Measurements from ENCODE around the gene OTUD7B.
A peak's percentile ranks its signal among the peaks of the same experiment; 100 is the strongest.

The OTUD7B gene

GRCh38 chr1:149915429-149916192 is 94.9 kb downstream of the OTUD7B start:
- Histone ChIP-seq H3K4me1 (ENCODE audit: control insufficient read depth, insufficient read depth, low read depth, low read length) (peaks cover 18% of the 10 kb centered on the region), H2BK12ac (ENCODE audit: low read length in 2 of 2) (no peak overlapping the region), H3K27me3 (ENCODE audit: control insufficient read depth in 1 of 2, insufficient read depth in 1 of 2, low read length in 2 of 2) (no peaks in the 10 kb centered on the region), H2BK5ac (ENCODE audit: low read depth, low read length, poor library complexity, severe bottlenecking) (no peak overlapping the region), H3K36me3 (ENCODE audit: control insufficient read depth in 1 of 2, insufficient read depth in 2 of 2, low read depth in 1 of 2, low read length in 2 of 2) (peaks cover 5 to 19% of the 10 kb centered on the region in 2 experiments), H2AK5ac (ENCODE audit: low read length, severe bottlenecking) (no peak overlapping the region), H3K14ac (ENCODE audit: low read length in 2 of 2) (no peak overlapping the region), H3K23ac (ENCODE audit: low read length in 2 of 2) (no peak overlapping the region), H3K4me3 (ENCODE audit: insufficient read depth in 1 of 2, low read depth in 1 of 2, low read length in 2 of 2) (peak overlapping the region in 1 of 2 experiments; percentile 85), H3K4ac (ENCODE audit: low read depth in 1 of 2, low read length in 2 of 2) (no peak overlapping the region), H3K9ac (ENCODE audit: low read length) (no peak overlapping the region), H3K79me1 (replicated peaks; ENCODE audit: low read length, poor library complexity, severe bottlenecking) (peaks cover 12% of the 10 kb centered on the region), H4K8ac (ENCODE audit: low read length) (peak overlapping the region; percentile 56), H4K91ac (ENCODE audit: low read length) (no peak overlapping the region), H2AFZ (ENCODE audit: low read depth, low read length) (no peak overlapping the region), H3K4me2 (ENCODE audit: low read length, poor library complexity, severe bottlenecking) (no peak overlapping the region), H2BK120ac (ENCODE audit: low read depth, low read length) (no peak overlapping the region), H3K27ac (ENCODE audit: low read length, poor library complexity, severe bottlenecking) (no peak overlapping the region), H3K18ac (ENCODE audit: low read depth in 1 of 2, low read length in 2 of 2) (peak overlapping the region in 1 of 2 experiments; percentile 16), H3K9me3 (ENCODE audit: control insufficient read depth, low read length) (no peaks in the 10 kb centered on the region), H2BK15ac (ENCODE audit: low read depth, poor library complexity, severe bottlenecking) (peak overlapping the region; percentile 8)
- WGBS: 80% methylated on average over 8 of the region's 11 CpGs
- DNase-seq: no peak

GRCh38 chr1:149914545-149914944 is 96.0 kb downstream of the OTUD7B start:
- Histone ChIP-seq H3K79me1 (replicated peaks; ENCODE audit: low read length, poor library complexity, severe bottlenecking) (peaks cover 12% of the 10 kb centered on the region), H4K91ac (ENCODE audit: low read length) (no peak overlapping the region), H3K4me1 (ENCODE audit: control insufficient read depth, insufficient read depth, low read depth, low read length) (peaks cover 18% of the 10 kb centered on the region), H2AK5ac (ENCODE audit: low read length, severe bottlenecking) (no peak overlapping the region), H3K27ac (ENCODE audit: low read length, poor library complexity, severe bottlenecking) (no peak overlapping the region), H3K27me3 (ENCODE audit: control insufficient read depth in 1 of 2, insufficient read depth in 1 of 2, low read length in 2 of 2) (no peaks in the 10 kb centered on the region), H2BK5ac (ENCODE audit: low read depth, low read length, poor library complexity, severe bottlenecking) (no peak overlapping the region), H4K8ac (ENCODE audit: low read length) (no peak overlapping the region), H2BK15ac (ENCODE audit: low read depth, poor library complexity, severe bottlenecking) (no peak overlapping the region), H3K4me2 (ENCODE audit: low read length, poor library complexity, severe bottlenecking) (no peak overlapping the region), H2AFZ (ENCODE audit: low read depth, low read length) (no peak overlapping the region), H3K23ac (ENCODE audit: low read length in 2 of 2) (no peak overlapping the region), H3K9me3 (ENCODE audit: control insufficient read depth, low read length) (no peaks in the 10 kb centered on the region), H3K36me3 (ENCODE audit: control insufficient read depth in 1 of 2, insufficient read depth in 2 of 2, low read depth in 1 of 2, low read length in 2 of 2) (peaks cover 5 to 26% of the 10 kb centered on the region in 2 experiments), H3K4me3 (ENCODE audit: insufficient read depth in 1 of 2, low read depth in 1 of 2, low read length in 2 of 2) (no peak overlapping the region), H3K4ac (ENCODE audit: low read depth in 1 of 2, low read length in 2 of 2) (no peak overlapping the region), H3K18ac (ENCODE audit: low read depth in 1 of 2, low read length in 2 of 2) (no peak overlapping the region), H3K9ac (ENCODE audit: low read length) (no peak overlapping the region), H2BK12ac (ENCODE audit: low read length in 2 of 2) (no peak overlapping the region), H3K14ac (ENCODE audit: low read length in 2 of 2) (no peak overlapping the region), H2BK120ac (ENCODE audit: low read depth, low read length) (no peak overlapping the region)
- WGBS: no CpG with 5 or more reads among the region's 1 CpG
- no peak for DNase-seq

GRCh38 chr1:149906570-149907075 is 103.9 kb downstream of the OTUD7B start:
- no peaks in the 10 kb centered on the region for H3K9me3 ChIP-seq (ENCODE audit: control insufficient read depth, low read length)
- H3K27ac ChIP-seq (ENCODE audit: low read length, poor library complexity, severe bottlenecking): no peak overlapping the region
- no peak overlapping the region for H3K9ac ChIP-seq (ENCODE audit: low read length)
- H2AFZ ChIP-seq (ENCODE audit: low read depth, low read length): no peak overlapping the region
- no peaks in the 10 kb centered on the region for H3K27me3 ChIP-seq (ENCODE audit: control insufficient read depth in 1 of 2, insufficient read depth in 1 of 2, low read length in 2 of 2)
- peaks cover 20 to 36% of the 10 kb centered on the region in 2 experiments for H3K36me3 ChIP-seq (ENCODE audit: control insufficient read depth in 1 of 2, insufficient read depth in 2 of 2, low read depth in 1 of 2, low read length in 2 of 2)
- H3K79me1 ChIP-seq (replicated peaks; ENCODE audit: low read length, poor library complexity, severe bottlenecking): no peaks in the 10 kb centered on the region
- no peak overlapping the region for H3K14ac ChIP-seq (ENCODE audit: low read length in 2 of 2)
- H4K8ac ChIP-seq (ENCODE audit: low read length): no peak overlapping the region
- H3K23ac ChIP-seq (ENCODE audit: low read length in 2 of 2): no peak overlapping the region
- no peak overlapping the region for H3K18ac ChIP-seq (ENCODE audit: low read depth in 1 of 2, low read length in 2 of 2)
- no peak overlapping the region for H3K4me2 ChIP-seq (ENCODE audit: low read length, poor library complexity, severe bottlenecking)
- 91% methylated on average over 9 of the region's 10 CpGs for WGBS
- H2BK5ac ChIP-seq (ENCODE audit: low read depth, low read length, poor library complexity, severe bottlenecking): no peak overlapping the region
- H3K4ac ChIP-seq (ENCODE audit: low read depth in 1 of 2, low read length in 2 of 2): no peak overlapping the region
- no peak overlapping the region for H2BK15ac ChIP-seq (ENCODE audit: low read depth, poor library complexity, severe bottlenecking)
- no peaks in the 10 kb centered on the region for H3K4me1 ChIP-seq (ENCODE audit: control insufficient read depth, insufficient read depth, low read depth, low read length)
- no peak overlapping the region for H2AK5ac ChIP-seq (ENCODE audit: low read length, severe bottlenecking)
- H3K4me3 ChIP-seq (ENCODE audit: insufficient read depth in 1 of 2, low read depth in 1 of 2, low read length in 2 of 2): no peak overlapping the region
- H2BK12ac ChIP-seq (ENCODE audit: low read length in 2 of 2): peak overlapping the region in 1 of 2 experiments; percentile 15
- no peak overlapping the region for H4K91ac ChIP-seq (ENCODE audit: low read length)
- H2BK120ac ChIP-seq (ENCODE audit: low read depth, low read length): no peak overlapping the region
- no peak for DNase-seq

GRCh38 chr1:149903836-149904491 is 106.6 kb downstream of the OTUD7B start:
- H3K23ac ChIP-seq (ENCODE audit: low read length in 2 of 2): no peak overlapping the region
- H2BK12ac ChIP-seq (ENCODE audit: low read length in 2 of 2): no peak overlapping the region
- H2BK5ac ChIP-seq (ENCODE audit: low read depth, low read length, poor library complexity, severe bottlenecking): no peak overlapping the region
- WGBS: 54% methylated on average over 2 of the region's 5 CpGs
- H3K36me3 ChIP-seq (ENCODE audit: control insufficient read depth in 1 of 2, insufficient read depth in 2 of 2, low read depth in 1 of 2, low read length in 2 of 2): peaks cover 12 to 20% of the 10 kb centered on the region in 2 experiments
- DNase-seq: no peak
- H2AFZ ChIP-seq (ENCODE audit: low read depth, low read length): no peak overlapping the region
- no peak overlapping the region for H2AK5ac ChIP-seq (ENCODE audit: low read length, severe bottlenecking)
- no peak overlapping the region for H3K9ac ChIP-seq (ENCODE audit: low read length)
- no peak overlapping the region for H2BK120ac ChIP-seq (ENCODE audit: low read depth, low read length)
- no peak overlapping the region for H3K4me2 ChIP-seq (ENCODE audit: low read length, poor library complexity, severe bottlenecking)
- no peak overlapping the region for H3K14ac ChIP-seq (ENCODE audit: low read length in 2 of 2)
- no peaks in the 10 kb centered on the region for H3K9me3 ChIP-seq (ENCODE audit: control insufficient read depth, low read length)
- peaks cover 8% of the 10 kb centered on the region for H3K4me1 ChIP-seq (ENCODE audit: control insufficient read depth, insufficient read depth, low read depth, low read length)
- peaks cover 5% of the 10 kb centered on the region for H3K79me1 ChIP-seq (replicated peaks; ENCODE audit: low read length, poor library complexity, severe bottlenecking)
- no peak overlapping the region for H4K91ac ChIP-seq (ENCODE audit: low read length)
- no peak overlapping the region for H3K27ac ChIP-seq (ENCODE audit: low read length, poor library complexity, severe bottlenecking)
- no peak overlapping the region for H4K8ac ChIP-seq (ENCODE audit: low read length)
- H3K4ac ChIP-seq (ENCODE audit: low read depth in 1 of 2, low read length in 2 of 2): no peak overlapping the region
- no peak overlapping the region for H3K18ac ChIP-seq (ENCODE audit: low read depth in 1 of 2, low read length in 2 of 2)
- H3K4me3 ChIP-seq (ENCODE audit: insufficient read depth in 1 of 2, low read depth in 1 of 2, low read length in 2 of 2): no peak overlapping the region
- no peaks in the 10 kb centered on the region for H3K27me3 ChIP-seq (ENCODE audit: control insufficient read depth in 1 of 2, insufficient read depth in 1 of 2, low read length in 2 of 2)
- no peak overlapping the region for H2BK15ac ChIP-seq (ENCODE audit: low read depth, poor library complexity, severe bottlenecking)
